H1 (cell line): Measurements from ENCODE around the gene MFRP. TPM values are rescaled to one million over a fixed set of nuclear protein-coding genes. Genes with fewer than 3 reads are reported as not detected.

ENCODE experiments used
- BACH1 ChIP-seq: IDR thresholded peaks from 2 replicates; pipeline ENCODE4 v1.6.1; 2012; ENCODE audit warnings: low read length, improper control_type of control experiment
- CBX5 ChIP-seq: fragments of 300-800, 300-1000 bp; sonication (generic); IDR thresholded peaks from 2 replicates; pipeline ENCODE4 v1.7.1; 2016; ENCODE audit warnings: antibody characterized with exemption, low read length, low read depth
- GTF2F1 ChIP-seq: IDR thresholded peaks from 2 replicates; pipeline ENCODE4 v1.6.1; 2012; ENCODE audit warnings: low read depth, low read length, improper control_type of control experiment, borderline replicate concordance
- PHF8 ChIP-seq: fragments of 200-600 bp; sonication (generic); conservative IDR thresholded peaks from 2 replicates; pipeline ENCODE4 v1.7.1; 2012; ENCODE audit warnings: low read depth, mild to moderate bottlenecking, inconsistent platforms, low read length, moderate library complexity
- RAD21 ChIP-seq, 2 experiments: IDR thresholded peaks in 1 of 2; conservative IDR thresholded peaks in 1 of 2; 2 replicates each; pipeline ENCODE4 v1.6.1; 2011; ENCODE audit warnings: low read depth in 2 of 2, low read length in 2 of 2, improper control_type of control experiment in 1 of 2, inconsistent platforms in 1 of 2, mild to moderate bottlenecking in 1 of 2, moderate library complexity in 1 of 2
- RNF2 ChIP-seq: fragments of 200-900, 300-1000 bp; sonication (generic); IDR thresholded peaks from 2 replicates; pipeline ENCODE4 v1.7.1; 2016; ENCODE audit warnings: borderline replicate concordance, low read depth, mild to moderate bottlenecking, antibody characterized with exemption, low read length; ENCODE audit not compliant: poor library complexity, severe bottlenecking; ENCODE audit errors: missing control alignments
- SRF ChIP-seq: IDR thresholded peaks from 2 replicates; pipeline ENCODE4 v1.6.1; 2011; ENCODE audit warnings: mild to moderate bottlenecking, low read depth, low read length, moderate library complexity
- TBP ChIP-seq: IDR thresholded peaks from 2 replicates; pipeline ENCODE4 v1.6.1; 2011; ENCODE audit warnings: low read depth, low read length, improper control_type of control experiment
- polyA plus RNA-seq, 7 experiments: library from polyadenylated mRNA; depleted of rRNA in 3 of 7; stranded (reverse) in 5 of 7; unstranded in 2 of 7; fragments of >200 nt in 5 of 7; fragments of 200-250 nt in 2 of 7; gene quantifications; 1 replicate in 5 of 7; 2 replicates in 1 of 7; 4 replicates in 1 of 7; pipeline versions ENCODE4 v1.2.1 to v1.2.3, GENCODE V29; 2011 to 2013; ENCODE audit warnings: missing spikeins in 2 of 7, mixed read lengths in 2 of 7
- total RNA-seq: library from RNA; stranded (reverse); fragmentation: NEBNext Ultra II Directional; extraction: Animal tissue kit (Norgen Biotek cat#: 25700); gene quantifications from 2 replicates; pipeline ENCODE4 v1.2.1, GENCODE V29; 2021
- TF ChIP-seq, protein P1 (sequence below): fragments of 300-600 bp; sonication (generic); IDR thresholded peaks from 2 replicates; pipeline ENCODE4 v1.7.1; 2012; ENCODE audit warnings: low read length, moderate library complexity, mild to moderate bottlenecking, inconsistent platforms; ENCODE audit not compliant: insufficient replicate concordance

The MFRP gene
- total and polyA plus RNA-seq, 2 of the 8 experiments (the other 6 are each of a cell fraction or from before 2014, with no cell fraction given): 0.02 TPM; not detected in 1

DNA sequence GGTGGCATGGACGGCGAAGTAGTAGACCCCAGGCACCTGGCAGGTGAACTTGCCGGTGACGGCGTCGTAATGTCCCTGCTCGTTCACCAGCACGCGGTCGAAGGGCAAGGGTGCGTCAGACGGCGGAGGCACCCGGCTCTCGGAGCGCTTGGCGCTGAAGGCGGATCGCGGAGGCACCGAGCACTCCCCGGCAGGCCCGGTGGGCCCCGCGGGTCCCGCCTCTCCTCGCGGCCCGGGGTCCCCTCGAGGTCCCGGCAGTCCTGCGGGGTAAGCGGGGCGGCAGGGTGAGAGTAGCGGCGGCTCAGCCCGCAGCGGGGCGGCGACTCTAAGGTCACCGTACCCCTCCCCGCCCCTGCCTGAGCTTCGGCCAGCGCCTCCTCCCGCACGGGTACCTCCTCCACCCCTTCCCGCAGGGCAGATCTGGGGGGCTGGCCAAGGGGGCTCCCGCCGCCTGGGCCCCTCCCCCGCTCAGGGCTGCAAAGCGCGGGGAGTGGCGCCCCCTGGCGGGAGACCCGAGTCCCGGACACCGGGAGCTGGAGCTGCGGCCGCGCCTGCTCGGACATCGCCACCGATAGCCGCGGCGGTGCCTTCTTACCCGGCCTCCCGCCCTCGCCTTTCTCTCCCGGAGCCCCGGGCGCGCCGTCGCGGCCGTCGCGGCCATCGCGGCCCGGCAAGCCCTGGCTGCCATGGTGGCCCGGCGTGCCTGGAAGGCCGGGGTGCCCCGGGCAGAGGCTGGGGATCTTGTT lies 6.7 kb downstream of the MFRP start (continued):
- TF ChIP-seq, protein P1, sequence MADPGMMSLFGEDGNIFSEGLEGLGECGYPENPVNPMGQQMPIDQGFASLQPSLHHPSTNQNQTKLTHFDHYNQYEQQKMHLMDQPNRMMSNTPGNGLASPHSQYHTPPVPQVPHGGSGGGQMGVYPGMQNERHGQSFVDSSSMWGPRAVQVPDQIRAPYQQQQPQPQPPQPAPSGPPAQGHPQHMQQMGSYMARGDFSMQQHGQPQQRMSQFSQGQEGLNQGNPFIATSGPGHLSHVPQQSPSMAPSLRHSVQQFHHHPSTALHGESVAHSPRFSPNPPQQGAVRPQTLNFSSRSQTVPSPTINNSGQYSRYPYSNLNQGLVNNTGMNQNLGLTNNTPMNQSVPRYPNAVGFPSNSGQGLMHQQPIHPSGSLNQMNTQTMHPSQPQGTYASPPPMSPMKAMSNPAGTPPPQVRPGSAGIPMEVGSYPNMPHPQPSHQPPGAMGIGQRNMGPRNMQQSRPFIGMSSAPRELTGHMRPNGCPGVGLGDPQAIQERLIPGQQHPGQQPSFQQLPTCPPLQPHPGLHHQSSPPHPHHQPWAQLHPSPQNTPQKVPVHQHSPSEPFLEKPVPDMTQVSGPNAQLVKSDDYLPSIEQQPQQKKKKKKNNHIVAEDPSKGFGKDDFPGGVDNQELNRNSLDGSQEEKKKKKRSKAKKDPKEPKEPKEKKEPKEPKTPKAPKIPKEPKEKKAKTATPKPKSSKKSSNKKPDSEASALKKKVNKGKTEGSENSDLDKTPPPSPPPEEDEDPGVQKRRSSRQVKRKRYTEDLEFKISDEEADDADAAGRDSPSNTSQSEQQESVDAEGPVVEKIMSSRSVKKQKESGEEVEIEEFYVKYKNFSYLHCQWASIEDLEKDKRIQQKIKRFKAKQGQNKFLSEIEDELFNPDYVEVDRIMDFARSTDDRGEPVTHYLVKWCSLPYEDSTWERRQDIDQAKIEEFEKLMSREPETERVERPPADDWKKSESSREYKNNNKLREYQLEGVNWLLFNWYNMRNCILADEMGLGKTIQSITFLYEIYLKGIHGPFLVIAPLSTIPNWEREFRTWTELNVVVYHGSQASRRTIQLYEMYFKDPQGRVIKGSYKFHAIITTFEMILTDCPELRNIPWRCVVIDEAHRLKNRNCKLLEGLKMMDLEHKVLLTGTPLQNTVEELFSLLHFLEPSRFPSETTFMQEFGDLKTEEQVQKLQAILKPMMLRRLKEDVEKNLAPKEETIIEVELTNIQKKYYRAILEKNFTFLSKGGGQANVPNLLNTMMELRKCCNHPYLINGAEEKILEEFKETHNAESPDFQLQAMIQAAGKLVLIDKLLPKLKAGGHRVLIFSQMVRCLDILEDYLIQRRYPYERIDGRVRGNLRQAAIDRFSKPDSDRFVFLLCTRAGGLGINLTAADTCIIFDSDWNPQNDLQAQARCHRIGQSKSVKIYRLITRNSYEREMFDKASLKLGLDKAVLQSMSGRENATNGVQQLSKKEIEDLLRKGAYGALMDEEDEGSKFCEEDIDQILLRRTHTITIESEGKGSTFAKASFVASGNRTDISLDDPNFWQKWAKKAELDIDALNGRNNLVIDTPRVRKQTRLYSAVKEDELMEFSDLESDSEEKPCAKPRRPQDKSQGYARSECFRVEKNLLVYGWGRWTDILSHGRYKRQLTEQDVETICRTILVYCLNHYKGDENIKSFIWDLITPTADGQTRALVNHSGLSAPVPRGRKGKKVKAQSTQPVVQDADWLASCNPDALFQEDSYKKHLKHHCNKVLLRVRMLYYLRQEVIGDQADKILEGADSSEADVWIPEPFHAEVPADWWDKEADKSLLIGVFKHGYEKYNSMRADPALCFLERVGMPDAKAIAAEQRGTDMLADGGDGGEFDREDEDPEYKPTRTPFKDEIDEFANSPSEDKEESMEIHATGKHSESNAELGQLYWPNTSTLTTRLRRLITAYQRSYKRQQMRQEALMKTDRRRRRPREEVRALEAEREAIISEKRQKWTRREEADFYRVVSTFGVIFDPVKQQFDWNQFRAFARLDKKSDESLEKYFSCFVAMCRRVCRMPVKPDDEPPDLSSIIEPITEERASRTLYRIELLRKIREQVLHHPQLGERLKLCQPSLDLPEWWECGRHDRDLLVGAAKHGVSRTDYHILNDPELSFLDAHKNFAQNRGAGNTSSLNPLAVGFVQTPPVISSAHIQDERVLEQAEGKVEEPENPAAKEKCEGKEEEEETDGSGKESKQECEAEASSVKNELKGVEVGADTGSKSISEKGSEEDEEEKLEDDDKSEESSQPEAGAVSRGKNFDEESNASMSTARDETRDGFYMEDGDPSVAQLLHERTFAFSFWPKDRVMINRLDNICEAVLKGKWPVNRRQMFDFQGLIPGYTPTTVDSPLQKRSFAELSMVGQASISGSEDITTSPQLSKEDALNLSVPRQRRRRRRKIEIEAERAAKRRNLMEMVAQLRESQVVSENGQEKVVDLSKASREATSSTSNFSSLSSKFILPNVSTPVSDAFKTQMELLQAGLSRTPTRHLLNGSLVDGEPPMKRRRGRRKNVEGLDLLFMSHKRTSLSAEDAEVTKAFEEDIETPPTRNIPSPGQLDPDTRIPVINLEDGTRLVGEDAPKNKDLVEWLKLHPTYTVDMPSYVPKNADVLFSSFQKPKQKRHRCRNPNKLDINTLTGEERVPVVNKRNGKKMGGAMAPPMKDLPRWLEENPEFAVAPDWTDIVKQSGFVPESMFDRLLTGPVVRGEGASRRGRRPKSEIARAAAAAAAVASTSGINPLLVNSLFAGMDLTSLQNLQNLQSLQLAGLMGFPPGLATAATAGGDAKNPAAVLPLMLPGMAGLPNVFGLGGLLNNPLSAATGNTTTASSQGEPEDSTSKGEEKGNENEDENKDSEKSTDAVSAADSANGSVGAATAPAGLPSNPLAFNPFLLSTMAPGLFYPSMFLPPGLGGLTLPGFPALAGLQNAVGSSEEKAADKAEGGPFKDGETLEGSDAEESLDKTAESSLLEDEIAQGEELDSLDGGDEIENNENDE: no peak
- TF ChIP-seq PHF8: 0 out of 2 replicates have a peak, but pooled peaks have one; percentile 17
- TF ChIP-seq RAD21 (IDR thresholded peaks at IDR 0.05 in 1 of 2, conservative IDR thresholded peaks at IDR 0.05 in 1 of 2; ENCODE audit: low read depth in 2 of 2, low read length in 2 of 2): peak; percentile 54 to 70
- TF ChIP-seq CBX5: no peak
- no peak for TF ChIP-seq SRF
- peak; percentile 55 for TF ChIP-seq RNF2
- TF ChIP-seq GTF2F1: no peak
- peak; percentile 7; the same call in 1 of the 2 replicates for TF ChIP-seq TBP
- TF ChIP-seq BACH1: no peak
